ENCODE results near the gene HSPA9. TPM values are rescaled to one million over a fixed set of nuclear protein-coding genes. Genes with fewer than 3 reads are reported as not detected.

HSPA9 gene
- total and polyA plus RNA-seq, 8 donors = 33.9 to 177 (median 82.7) TPM

- FAIRE-seq (no peak), ATAC-seq (peak in 1 of 4 donors; percentile 32), DNase-seq (no peak)
- Histone ChIP-seq H3K27me3 (no peaks in the 10 kb centered on the region), H3K4me3 (no peak overlapping the region), H3K36me3 (no peaks in the 10 kb centered on the region), H3K27ac (no peak overlapping the region), H3K9me3 (no peaks in the 10 kb centered on the region), H3K4me1 (no peaks in the 10 kb centered on the region)
- intact Hi-C loops (cut with DNase I) = no loop called here
- TF ChIP-seq, protein P1, sequence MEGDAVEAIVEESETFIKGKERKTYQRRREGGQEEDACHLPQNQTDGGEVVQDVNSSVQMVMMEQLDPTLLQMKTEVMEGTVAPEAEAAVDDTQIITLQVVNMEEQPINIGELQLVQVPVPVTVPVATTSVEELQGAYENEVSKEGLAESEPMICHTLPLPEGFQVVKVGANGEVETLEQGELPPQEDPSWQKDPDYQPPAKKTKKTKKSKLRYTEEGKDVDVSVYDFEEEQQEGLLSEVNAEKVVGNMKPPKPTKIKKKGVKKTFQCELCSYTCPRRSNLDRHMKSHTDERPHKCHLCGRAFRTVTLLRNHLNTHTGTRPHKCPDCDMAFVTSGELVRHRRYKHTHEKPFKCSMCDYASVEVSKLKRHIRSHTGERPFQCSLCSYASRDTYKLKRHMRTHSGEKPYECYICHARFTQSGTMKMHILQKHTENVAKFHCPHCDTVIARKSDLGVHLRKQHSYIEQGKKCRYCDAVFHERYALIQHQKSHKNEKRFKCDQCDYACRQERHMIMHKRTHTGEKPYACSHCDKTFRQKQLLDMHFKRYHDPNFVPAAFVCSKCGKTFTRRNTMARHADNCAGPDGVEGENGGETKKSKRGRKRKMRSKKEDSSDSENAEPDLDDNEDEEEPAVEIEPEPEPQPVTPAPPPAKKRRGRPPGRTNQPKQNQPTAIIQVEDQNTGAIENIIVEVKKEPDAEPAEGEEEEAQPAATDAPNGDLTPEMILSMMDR (IDR thresholded peaks at IDR 0.05) = no peak
These were observed 10.0 kb upstream of the HSPA9 start for GRCh38 chr5:138585157-138585556.

DNA sequence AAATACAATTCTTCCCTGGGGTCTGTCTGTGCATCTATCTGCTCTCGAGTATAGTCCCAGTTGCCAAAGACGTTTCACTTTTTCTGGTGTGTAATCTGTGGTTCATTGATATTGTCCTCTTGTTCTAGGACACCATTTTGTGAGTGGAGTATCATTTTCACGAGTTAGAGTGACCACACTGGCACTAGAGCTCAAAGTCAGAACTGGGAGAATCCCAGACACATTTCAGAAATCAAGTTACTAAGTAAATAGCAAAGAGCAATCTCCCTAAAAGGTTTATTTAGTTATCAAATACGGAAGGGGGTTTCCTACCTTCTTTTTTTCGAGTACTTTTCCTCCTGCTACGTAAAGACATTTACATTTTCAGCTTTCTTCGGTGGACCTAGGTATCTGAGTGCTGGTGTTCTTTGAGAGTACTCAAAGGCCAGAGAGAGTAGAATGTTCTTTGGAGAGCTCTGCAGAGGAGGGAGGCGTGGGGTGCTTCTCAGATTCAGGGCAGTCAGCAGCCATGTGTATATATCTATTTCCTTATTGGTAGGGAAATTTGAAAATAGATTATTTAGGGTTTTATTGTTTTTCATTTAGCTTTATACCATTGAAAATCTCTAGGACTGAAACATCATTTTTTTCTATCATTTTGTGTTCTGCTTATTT is 8.9 kb upstream of the HSPA9 start:
- Histone ChIP-seq H3K9me3 (no peaks in the 10 kb centered on the region), H3K36me3 (no peaks in the 10 kb centered on the region), H3K27me3 (no peaks in the 10 kb centered on the region), H3K27ac (no peak overlapping the region), H3K4me1 (peaks cover 0 to 4% (median 0%) of the 10 kb centered on the region in 3 donors), H3K4me3 (no peak overlapping the region)
- intact Hi-C loops (cut with DNase I) = no loop called here
- DNase-seq = no peak
- no peak for FAIRE-seq
- 64% methylated on average over 8 of the region's 8 CpGs for WGBS, 2 donors
- TF ChIP-seq, protein P1 (IDR thresholded peaks at IDR 0.05) = no peak
- ATAC-seq = no peak

DNA sequence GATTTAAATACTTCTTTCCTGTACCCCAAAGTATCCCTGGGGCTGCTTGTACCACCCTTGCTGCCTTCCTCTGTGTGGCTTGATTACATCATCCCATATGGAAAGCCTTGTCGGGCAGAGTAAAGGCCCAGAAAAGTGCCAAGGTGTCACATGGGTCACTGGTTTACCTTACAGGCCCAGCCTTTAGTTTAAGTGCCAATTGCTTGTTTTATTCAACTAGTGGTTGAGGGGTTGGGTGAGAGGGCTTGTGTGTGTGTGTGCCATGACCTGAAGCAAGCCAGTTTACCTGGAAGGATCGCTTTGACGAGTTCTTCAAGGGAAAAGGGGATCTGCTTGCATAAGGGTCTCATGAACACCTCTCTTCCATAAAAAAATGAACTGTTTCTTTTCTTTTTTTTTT is 7.8 kb upstream of the HSPA9 start:
- Histone ChIP-seq H3K27me3 (no peaks in the 10 kb centered on the region), H3K4me1 (peaks cover 0 to 4% (median 0%) of the 10 kb centered on the region in 3 donors), H3K36me3 (no peaks in the 10 kb centered on the region), H3K4me3 (no peak overlapping the region), H3K9me3 (no peaks in the 10 kb centered on the region), H3K27ac (no peak overlapping the region)
- intact Hi-C loops (cut with DNase I) = no loop called here
- 93 to 95% methylated on average over 3 of the region's 3 CpGs for WGBS, 2 donors
- DNase-seq = no peak
- ATAC-seq = no peak
- TF ChIP-seq, protein P1 (IDR thresholded peaks at IDR 0.05) = no peak
- FAIRE-seq = no peak

- TF ChIP-seq, protein P1 (IDR thresholded peaks at IDR 0.05) = no peak
- FAIRE-seq = no peak
- intact Hi-C loops (cut with DNase I) = no loop called here
These were observed 5.6 kb upstream of the HSPA9 start for GRCh38 chr5:138580777-138581176.

GRCh38 chr5:138580001-138580400 is 4.8 kb upstream of the HSPA9 start:
- TF ChIP-seq, protein P1 (IDR thresholded peaks at IDR 0.05) = no peak
- no peak for FAIRE-seq
- ATAC-seq = no peak
- 86 to 96% methylated on average over 2 of the region's 2 CpGs for WGBS, 2 donors
- intact Hi-C loops (cut with DNase I) = no loop called here
- Histone ChIP-seq H3K9me3 (no peaks in the 10 kb centered on the region), H3K4me3 (no peak overlapping the region), H3K27ac (no peak overlapping the region), H3K4me1 (peaks cover 0 to 8% (median 0%) of the 10 kb centered on the region in 3 donors), H3K27me3 (no peaks in the 10 kb centered on the region), H3K36me3 (no peaks in the 10 kb centered on the region)
- no peak for DNase-seq

More at GRCh38 chr5:138580777-138581176, 5.6 kb upstream of the HSPA9 start:
- ATAC-seq (no peak), DNase-seq (no peak)
- H3K9me3 ChIP-seq = no peaks in the 10 kb centered on the region
- no peak overlapping the region for H3K4me3 ChIP-seq
- peaks cover 0 to 8% (median 0%) of the 10 kb centered on the region in 3 donors for H3K4me1 ChIP-seq
- H3K27ac ChIP-seq = no peak overlapping the region
- no peaks in the 10 kb centered on the region for H3K27me3 ChIP-seq
- H3K36me3 ChIP-seq = no peaks in the 10 kb centered on the region

All from pancreas (tissue), 10 donors.